Natural killer cell (primary cell): ENCODE results near the gene ZNF138. TPM values are rescaled to one million over a fixed set of nuclear protein-coding genes. Genes with fewer than 3 reads are reported as not detected.
"Not testable (repeated sequence)": the region's sequence is repeated elsewhere in the genome, so short reads cannot be mapped to it uniquely, and the experiment has no call there.

Source experiments
- ATAC-seq, 3 donors: fragments of 150-1000 bp in 2 of 3; fragments of 200-7000 bp in 1 of 3; cut with Tn5 transposase; 1 replicate in 1 of 3; 2 replicates in 2 of 3; pipeline ENCODE4 v1.10.0; 2021; ENCODE audit warnings: mild to moderate bottlenecking in 2 of 3, moderate library complexity in 2 of 3
- DNase-seq, 2 donors: peaks; one replicate each; pipeline versions ENCODE4 v3.0.0 to v3.0.0-alpha.2; 2013 to 2021; ENCODE audit warnings: mixed read lengths in 1 of 2
- H3K27ac ChIP-seq: one replicate; pipeline ENCODE4 v1.5.1; 2013; ENCODE audit warnings: mild to moderate bottlenecking, low read length
- H3K27me3 ChIP-seq: one replicate; pipeline ENCODE4 v1.6.1; 2013; ENCODE audit warnings: low read length; ENCODE audit not compliant: control insufficient read depth, insufficient read depth
- H3K36me3 ChIP-seq: one replicate; pipeline ENCODE4 v1.6.1; 2013; ENCODE audit warnings: low read length; ENCODE audit not compliant: control insufficient read depth, insufficient read depth
- H3K4me1 ChIP-seq: one replicate; pipeline ENCODE4 v1.6.1; 2013; ENCODE audit warnings: low read length; ENCODE audit not compliant: control insufficient read depth, insufficient read depth
- H3K4me3 ChIP-seq: one replicate; pipeline ENCODE4 v1.5.1; 2013; ENCODE audit warnings: low read length
- H3K9me3 ChIP-seq: one replicate; pipeline ENCODE4 v1.6.1; 2013; ENCODE audit warnings: low read length; ENCODE audit not compliant: control insufficient read depth, insufficient read depth
- H3K27ac Mint-ChIP-seq, 2 donors: one replicate each; pipeline ENCODE4 v1.8.0; 2022; ENCODE audit warnings: mild to moderate bottlenecking in 2 of 2, mixed read lengths in 2 of 2, moderate library complexity in 1 of 2
- H3K27me3 Mint-ChIP-seq, 2 donors: one replicate each; pipeline ENCODE4 v1.8.0; 2022; ENCODE audit warnings: low read depth in 2 of 2, mixed read lengths in 2 of 2
- H3K36me3 Mint-ChIP-seq: one replicate; pipeline ENCODE4 v1.8.0; 2022; ENCODE audit warnings: mixed read lengths
- H3K4me1 Mint-ChIP-seq, 2 donors: one replicate each; pipeline ENCODE4 v1.8.0; 2022; ENCODE audit warnings: mixed read lengths in 2 of 2
- H3K4me3 Mint-ChIP-seq: one replicate; pipeline ENCODE4 v1.8.0; 2022; ENCODE audit warnings: mild to moderate bottlenecking, moderate library complexity, mixed read lengths
- H3K9me3 Mint-ChIP-seq, 2 donors: one replicate each; pipeline ENCODE4 v1.8.0; 2022; ENCODE audit warnings: mixed read lengths in 2 of 2
- CTCF ChIP-seq: fragments of 200-600 bp; IDR thresholded peaks from one replicate; pipeline ENCODE4 v1.8.0; 2022; ENCODE audit warnings: antibody characterized with exemption
- WGBS: methylation state at CpG from one replicate; pipeline ENCODE4 v1.1.7; 2013; ENCODE audit warnings: missing lambda C conversion rate; ENCODE audit not compliant: insufficient coverage; 5-methylcytosine and 5-hydroxymethylcytosine counted together
- intact Hi-C: fragments of 100-400 bp; cut with micrococcal nuclease; formaldehyde crosslinking; loops from one replicate; pipeline ENCODE4 v1.14.2; 2022
- total RNA-seq, 4 donors: library from RNA; stranded (reverse); fragments of 120-200 nt in 1 of 4; gene quantifications; one replicate each; pipeline versions ENCODE4 v1.2.3 to v1.2.4, GENCODE V29; 2013 to 2022

Gene ZNF138
- total RNA-seq, 3 donors from 2014 or later (not counting 1 experiment from before 2014, with no cell fraction given): 6.0 to 11.4 (median 8.0) TPM

- Histone ChIP-seq H3K4me1 (peaks cover 16% of the 10 kb centered on the region), H3K27ac (no peak overlapping the region), H3K36me3 (no peaks in the 10 kb centered on the region), H3K4me3 (no peak overlapping the region), H3K9me3 (no peaks in the 10 kb centered on the region), H3K27me3 (no peaks in the 10 kb centered on the region)
- H3K27ac Mint-ChIP-seq: peak overlapping the region; percentile 96 to 98
- WGBS: 100% methylated on average over 4 of the region's 4 CpGs
- H3K9me3 Mint-ChIP-seq: no peaks in the 10 kb centered on the region
- ATAC-seq: no peak
- intact Hi-C loops: loop anchor here (10.0 kb wide), 2 partner anchors 212 to 478 kb away; partner anchors contain the start of genes ERV3-1 and ZNF736
- H3K27me3 Mint-ChIP-seq: peaks cover 0 to 3% of the 10 kb centered on the region in 2 donors
- peaks cover 17 to 21% of the 10 kb centered on the region in 2 donors for H3K4me1 Mint-ChIP-seq
- H3K36me3 Mint-ChIP-seq: no peaks in the 10 kb centered on the region
- peak in 1 of 2 donors; percentile 4 for DNase-seq
- H3K4me3 Mint-ChIP-seq: peak overlapping the region; percentile 61
- TF ChIP-seq CTCF: no peak
Measured at GRCh38 chr7:64793106-64793755, 997 bp upstream of the ZNF138 start.

GRCh38 chr7:64795176-64795575 is 948 bp downstream of the ZNF138 start:
- H3K27ac Mint-ChIP-seq: peak overlapping the region; percentile 96 to 98
- no peaks in the 10 kb centered on the region for H3K27me3 Mint-ChIP-seq
- Histone ChIP-seq H3K36me3 (peaks cover 5% of the 10 kb centered on the region), H3K4me1 (peaks cover 16% of the 10 kb centered on the region), H3K27ac (no peak overlapping the region), H3K27me3 (no peaks in the 10 kb centered on the region), H3K4me3 (peak overlapping the region; percentile 94), H3K9me3 (no peaks in the 10 kb centered on the region)
- intact Hi-C loops: loop anchor here (10.0 kb wide), 2 partner anchors 210 to 480 kb away; partner anchors contain the start of genes ERV3-1 and ZNF736
- H3K4me3 Mint-ChIP-seq: peak overlapping the region; percentile 98
- peaks cover 15% of the 10 kb centered on the region for H3K36me3 Mint-ChIP-seq
- TF ChIP-seq CTCF: no peak
- no peak for ATAC-seq
- peaks cover 21 to 23% of the 10 kb centered on the region in 2 donors for H3K4me1 Mint-ChIP-seq
- no peak for DNase-seq
- WGBS: 8% methylated on average over 1 of the region's 1 CpG
- no peaks in the 10 kb centered on the region for H3K9me3 Mint-ChIP-seq

GRCh38 chr7:64799169-64799568 is 4.9 kb downstream of the ZNF138 start:
- H3K4me1 Mint-ChIP-seq: peaks cover 39 to 45% of the 10 kb centered on the region in 2 donors

GRCh38 chr7:64802699-64803098 is 8.5 kb downstream of the ZNF138 start:
- intact Hi-C loops: no loop called here
- ATAC-seq: no peak
- Mint-ChIP-seq H3K4me3 (no peak overlapping the region), H3K27ac (peak overlapping the region in 1 of 2 donors; percentile 33), H3K9me3 (no peaks in the 10 kb centered on the region), H3K4me1 (peaks cover 32 to 44% of the 10 kb centered on the region in 2 donors), H3K27me3 (no peaks in the 10 kb centered on the region), H3K36me3 (peaks cover 31% of the 10 kb centered on the region)
- peaks cover 21% of the 10 kb centered on the region for H3K36me3 ChIP-seq
- no peak for DNase-seq
- H3K9me3 ChIP-seq: no peaks in the 10 kb centered on the region
- H3K4me3 ChIP-seq: no peak overlapping the region
- H3K27me3 ChIP-seq: no peaks in the 10 kb centered on the region
- no peak overlapping the region for H3K27ac ChIP-seq
- 60% methylated on average over 1 of the region's 2 CpGs for WGBS
- TF ChIP-seq CTCF: no peak
- no peaks in the 10 kb centered on the region for H3K4me1 ChIP-seq

More at GRCh38 chr7:64799169-64799568, 4.9 kb downstream of the ZNF138 start:
- not testable (repeated sequence) for DNase-seq, H3K27me3 ChIP-seq, H3K9me3 ChIP-seq, H3K27ac ChIP-seq, H3K27ac Mint-ChIP-seq, H3K27me3 Mint-ChIP-seq, H3K9me3 Mint-ChIP-seq, H3K4me1 ChIP-seq, H3K4me3 ChIP-seq, H3K4me3 Mint-ChIP-seq, ATAC-seq
- peaks cover 19% of the 10 kb centered on the region for H3K36me3 ChIP-seq
- WGBS: 96% methylated on average over 8 of the region's 8 CpGs
- intact Hi-C loops: loop anchor here (10.0 kb wide), 2 partner anchors 206 to 484 kb away; partner anchors contain the start of genes ERV3-1 and ZNF736
- H3K36me3 Mint-ChIP-seq: peaks cover 31% of the 10 kb centered on the region
